BJ (cell line): ENCODE measurements around the gene PRKAR2B. TPM values are rescaled to one million over a fixed set of nuclear protein-coding genes. Genes with fewer than 3 reads are reported as not detected.
"Not testable (repeated sequence)": the region's sequence is repeated elsewhere in the genome, so short reads cannot be mapped to it uniquely, and the experiment has no call there.

Experiments used
- CTCF ChIA-PET: fragments of 350-600 bp; formaldehyde crosslinking; extraction: SDS; loops from one replicate; lab custom pipeline; 2021; ENCODE audit warnings: antibody characterized with exemption, inconsistent platforms; lab: Yijun Ruan, JAX
- POLR2A ChIA-PET: fragments of 300-600 bp; sonication (Branson Sonifier 250); formaldehyde crosslinking; extraction: SDS; loops from one replicate; lab custom pipeline; 2021; ENCODE audit warnings: antibody characterized with exemption; lab: Charles Lee
- DNase-seq: peaks from one replicate; pipeline ENCODE4 v3.0.0-alpha.2; 2011; ENCODE audit warnings: low read depth
- H3K27me3 ChIP-seq: 2 replicates; pipeline ENCODE4 v1.6.0; 2011; ENCODE audit warnings: low read length; ENCODE audit not compliant: control insufficient read depth, insufficient read depth
- H3K36me3 ChIP-seq: 2 replicates; pipeline ENCODE4 v1.5.1; 2011; ENCODE audit warnings: low read length; ENCODE audit not compliant: control insufficient read depth, insufficient read depth
- H3K4me3 ChIP-seq: 2 replicates; pipeline ENCODE4 v1.5.1; 2011; ENCODE audit warnings: low read depth, mild to moderate bottlenecking, control low read depth, low read length
- CTCF ChIP-seq: IDR thresholded peaks from 2 replicates; pipeline ENCODE4 v1.5.1; 2011; ENCODE audit warnings: low read depth, mild to moderate bottlenecking, control low read depth, inconsistent platforms, low read length, moderate library complexity; ENCODE audit not compliant: insufficient read depth
- polyA plus RNA-seq: library from polyadenylated mRNA; depleted of rRNA; stranded (reverse); fragments of >200 nt; gene quantifications from 2 replicates; pipeline ENCODE4 v1.2.3, GENCODE V29; 2011

The PRKAR2B gene
- polyA plus RNA-seq, 1 experiment, result 2.6 TPM

GRCh38 chr7:107090457-107090856 lies 46.0 kb downstream of the PRKAR2B start:
- POLR2A ChIA-PET, result no interaction called here
- no peak for TF ChIP-seq CTCF
- no peaks in the 10 kb centered on the region for H3K36me3 ChIP-seq
- no peak for DNase-seq
- H3K27me3 ChIP-seq, result no peaks in the 10 kb centered on the region
- H3K4me3 ChIP-seq, result no peak overlapping the region
- CTCF ChIA-PET, result no interaction called here

- ChIA-PET POLR2A (no interaction called here), CTCF (no interaction called here)
- Histone ChIP-seq H3K4me3 (no peak overlapping the region), H3K27me3 (no peaks in the 10 kb centered on the region), H3K36me3 (no peaks in the 10 kb centered on the region)
- no peak for DNase-seq
- no peak for TF ChIP-seq CTCF
Observed at GRCh38 chr7:107091306-107091705, 46.8 kb downstream of the PRKAR2B start.

- DNase-seq, H3K27me3 ChIP-seq, H3K4me3 ChIP-seq, CTCF ChIA-PET, H3K36me3 ChIP-seq, POLR2A ChIA-PET: not testable (repeated sequence)
Observed at GRCh38 chr7:107093671-107094070, 49.2 kb downstream of the PRKAR2B start.

- H3K36me3 ChIP-seq, DNase-seq, POLR2A ChIA-PET, CTCF ChIA-PET, H3K4me3 ChIP-seq, H3K27me3 ChIP-seq: not testable (repeated sequence)
Observed at GRCh38 chr7:107099154-107099553, 54.6 kb downstream of the PRKAR2B start.

- no peak for DNase-seq
- POLR2A ChIA-PET, result no interaction called here
- H3K27me3 ChIP-seq, result no peaks in the 10 kb centered on the region
- no peaks in the 10 kb centered on the region for H3K36me3 ChIP-seq
- TF ChIP-seq CTCF, result no peak
- CTCF ChIA-PET, result no interaction called here
- H3K4me3 ChIP-seq, result no peak overlapping the region
Observed at GRCh38 chr7:107100824-107101223, 56.3 kb downstream of the PRKAR2B start.

GRCh38 chr7:107103369-107103768 lies 58.9 kb downstream of the PRKAR2B start:
- H3K27me3 ChIP-seq, result no peaks in the 10 kb centered on the region
- no peaks in the 10 kb centered on the region for H3K36me3 ChIP-seq
- ChIA-PET POLR2A (no interaction called here), CTCF (no interaction called here)
- DNase-seq, result no peak
- H3K4me3 ChIP-seq, result no peak overlapping the region
- no peak for TF ChIP-seq CTCF
